ENCODE measurements around the gene MAP4K2.
"Not testable (repeated sequence)": the region's sequence is repeated elsewhere in the genome, so short reads cannot be mapped to it uniquely, and the experiment has no call there.

DNA sequence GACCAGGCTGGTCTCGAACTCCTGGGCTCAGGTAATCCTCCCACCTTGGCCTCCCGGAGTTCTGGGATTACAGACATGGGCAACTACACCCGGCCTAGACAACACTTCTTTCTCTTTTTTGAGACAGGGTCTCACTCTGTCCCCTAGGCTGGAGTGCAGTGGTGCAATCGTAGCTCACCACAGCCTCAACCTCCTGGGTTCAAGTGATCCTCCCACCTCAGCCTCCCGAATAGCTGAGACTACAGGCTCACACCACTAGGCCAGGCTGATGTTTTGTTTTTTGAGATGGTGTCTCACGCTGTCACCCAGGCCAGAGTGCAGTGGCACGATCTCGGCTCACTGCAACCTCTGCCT, 42.7 kb upstream of the MAP4K2 start:
- not testable (repeated sequence) for TF ChIP-seq POLR2A (IDR thresholded peaks at IDR 0.05; ENCODE audit: low read depth, low read length); POLR2AphosphoS5 (IDR thresholded peaks at IDR 0.05; ENCODE audit: low read depth, low read length); TAF1 (IDR thresholded peaks at IDR 0.05; ENCODE audit: borderline replicate concordance, low read depth, low read length)
